GM21526 (cell line): ENCODE results near the gene SCN1A.
"Not testable (repeated sequence)": the region's sequence is repeated elsewhere in the genome, so short reads cannot be mapped to it uniquely, and the experiment has no call there.

ENCODE experiments used
- ATAC-seq: cut with Tn5 transposase; IDR thresholded peaks from one replicate; pipeline ENCODE4 v1.9.1; 2021; ENCODE audit warnings: moderate library complexity; ENCODE audit not compliant: unreplicated experiment, low FRiP score

The SCN1A gene

GRCh38 chr2:166137331-166137730 lies 9.5 kb upstream of the SCN1A start:
- ATAC-seq: no peak

DNA sequence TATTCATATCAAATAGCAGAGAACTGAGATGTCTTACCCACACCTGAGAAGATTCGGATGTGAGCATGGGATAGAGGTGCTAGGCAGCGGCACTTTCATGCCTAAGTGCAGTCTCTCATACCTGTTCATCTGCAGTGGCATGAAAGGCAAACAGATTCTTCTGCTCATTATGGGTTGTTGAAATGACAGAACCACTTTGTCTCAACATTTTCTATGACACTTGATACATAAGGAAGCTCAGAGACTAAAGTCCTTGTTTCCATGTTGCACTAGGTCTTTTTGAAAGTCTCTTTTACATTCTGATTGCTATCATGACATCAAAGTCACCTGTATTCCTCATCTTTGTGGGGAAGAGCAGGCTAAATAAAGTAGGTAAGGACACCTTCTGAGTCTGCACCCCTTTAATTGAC lies 8.0 kb upstream of the SCN1A start:
- no peak for ATAC-seq

- no peak for ATAC-seq
Measured at GRCh38 chr2:166135152-166135848, 7.5 kb upstream of the SCN1A start.

- no peak for ATAC-seq
Measured at GRCh38 chr2:166134252-166135151, 6.7 kb upstream of the SCN1A start.

GRCh38 chr2:166133653-166134052 lies 5.8 kb upstream of the SCN1A start:
- no peak for ATAC-seq

GRCh38 chr2:166128156-166128505 lies 311 bp upstream of the SCN1A start:
- no peak for ATAC-seq

DNA sequence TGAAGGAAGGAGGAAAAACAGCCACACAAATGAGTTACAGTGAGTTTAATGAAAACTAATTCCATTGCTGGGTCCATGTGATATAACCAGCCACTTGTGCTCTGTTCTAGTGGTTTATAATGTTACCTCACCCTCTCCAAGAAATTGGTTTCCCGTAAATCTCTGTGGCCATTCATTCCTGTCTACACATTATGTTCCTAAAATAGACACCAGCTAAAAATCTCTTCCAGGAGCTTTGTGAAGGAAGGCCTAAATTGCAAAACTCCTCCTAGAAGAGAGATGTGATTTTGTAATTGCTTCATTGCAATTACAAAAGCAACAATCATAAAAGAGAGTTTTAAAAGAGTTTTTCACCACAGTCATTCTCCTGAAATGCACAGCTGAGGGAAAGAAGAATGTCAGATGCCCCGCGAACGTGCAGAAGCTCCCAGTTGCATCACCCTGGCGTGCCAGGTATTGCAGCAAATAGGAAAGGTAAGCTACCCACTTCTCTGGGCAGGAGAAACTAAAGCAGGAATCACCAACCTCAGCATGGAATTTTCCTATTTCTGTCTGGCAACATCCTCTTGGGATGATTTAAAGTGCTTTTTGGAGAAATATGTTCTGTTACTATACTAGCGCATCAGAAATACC lies 1.7 kb downstream of the SCN1A start:
- ATAC-seq: no peak

DNA sequence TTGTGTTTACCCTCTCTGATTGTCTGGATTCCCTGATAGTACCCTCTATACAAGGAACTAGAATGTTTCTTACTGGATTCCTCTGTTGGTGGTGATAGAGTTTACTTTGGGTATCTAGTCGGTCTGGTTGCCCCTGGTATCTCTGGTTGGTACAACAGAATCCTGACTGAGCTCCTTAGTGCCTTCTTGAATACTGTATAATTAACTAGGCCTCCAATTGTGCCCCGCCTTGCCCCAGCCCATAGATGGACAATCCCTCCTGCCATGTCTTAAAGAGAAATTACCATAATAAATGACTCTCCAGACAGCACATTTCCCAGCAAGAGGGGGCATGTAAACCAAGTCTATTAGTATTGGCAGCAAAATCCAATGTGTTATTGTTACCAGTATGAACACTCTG lies 2.3 kb downstream of the SCN1A start:
- no peak for ATAC-seq

GRCh38 chr2:166118180-166118579 lies 9.6 kb downstream of the SCN1A start:
- no peak for ATAC-seq

DNA sequence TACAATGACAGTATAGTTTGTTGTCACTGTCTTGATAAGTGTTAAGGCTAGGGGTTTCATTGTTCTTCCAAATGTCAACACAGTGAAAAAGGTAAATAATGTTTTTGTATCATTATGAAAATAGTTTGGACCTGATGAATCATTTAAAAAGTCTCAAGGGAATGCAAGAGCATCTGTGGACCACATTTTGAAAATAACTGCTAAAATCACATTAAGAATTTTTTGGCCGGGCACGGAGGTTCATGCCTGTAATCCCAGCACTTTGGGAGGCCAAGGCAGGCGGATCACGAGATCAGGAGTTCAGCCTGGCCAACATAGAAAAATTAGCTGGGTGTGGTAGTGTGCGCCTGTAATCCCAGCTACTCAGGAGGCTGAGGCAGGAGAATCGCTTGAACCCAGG lies 10.3 kb downstream of the SCN1A start:
- ATAC-seq: no peak

GRCh38 chr2:166115589-166115988 lies 12.2 kb downstream of the SCN1A start:
- ATAC-seq: no peak

DNA sequence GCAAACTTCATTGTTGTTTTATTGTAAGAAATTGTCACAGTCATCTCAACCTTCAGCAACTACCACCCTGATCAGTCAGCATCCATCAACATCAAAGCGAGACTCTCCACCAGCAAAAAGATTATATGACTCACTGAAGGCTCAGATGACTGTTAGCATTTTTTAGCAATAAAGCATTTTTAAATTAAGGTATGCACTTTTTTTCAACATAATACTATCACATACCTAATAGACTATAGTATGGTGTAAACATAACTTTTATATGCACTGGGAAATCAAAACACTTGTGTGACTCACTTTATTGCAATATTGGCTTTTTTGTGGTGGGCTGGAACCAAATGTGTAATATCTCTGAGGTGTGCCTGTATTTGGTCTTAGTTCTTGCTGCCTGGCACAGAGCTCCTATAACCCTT lies 15.6 kb downstream of the SCN1A start:
- ATAC-seq: no peak

DNA sequence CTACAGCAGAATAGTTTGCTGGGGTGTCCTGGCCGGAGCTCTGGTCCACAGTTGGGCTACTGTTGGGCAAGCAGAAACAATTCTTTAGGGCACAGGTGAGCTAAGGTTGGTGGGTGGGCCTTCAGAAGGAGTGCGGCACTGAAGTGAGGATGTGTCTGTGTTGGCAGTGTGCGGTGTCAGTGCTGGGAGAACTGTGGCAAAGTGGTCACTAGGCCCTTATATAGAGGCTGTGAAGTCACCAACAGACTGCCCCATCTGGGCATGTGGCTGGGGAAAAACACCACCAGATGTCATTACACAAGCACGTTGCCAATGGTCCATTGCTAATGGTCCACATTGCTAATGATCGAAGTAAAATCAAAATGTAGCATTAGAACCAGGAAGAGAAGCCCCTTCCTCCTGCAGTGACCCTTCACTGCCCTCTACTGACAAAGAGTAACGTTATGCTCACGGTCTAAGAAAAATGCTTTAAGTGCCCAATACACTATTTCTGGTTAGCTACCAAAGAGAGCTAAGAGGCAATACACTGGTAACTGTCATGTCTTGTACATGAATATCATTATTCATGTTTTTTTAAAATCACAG lies 21.3 kb downstream of the SCN1A start:
- ATAC-seq: no peak

DNA sequence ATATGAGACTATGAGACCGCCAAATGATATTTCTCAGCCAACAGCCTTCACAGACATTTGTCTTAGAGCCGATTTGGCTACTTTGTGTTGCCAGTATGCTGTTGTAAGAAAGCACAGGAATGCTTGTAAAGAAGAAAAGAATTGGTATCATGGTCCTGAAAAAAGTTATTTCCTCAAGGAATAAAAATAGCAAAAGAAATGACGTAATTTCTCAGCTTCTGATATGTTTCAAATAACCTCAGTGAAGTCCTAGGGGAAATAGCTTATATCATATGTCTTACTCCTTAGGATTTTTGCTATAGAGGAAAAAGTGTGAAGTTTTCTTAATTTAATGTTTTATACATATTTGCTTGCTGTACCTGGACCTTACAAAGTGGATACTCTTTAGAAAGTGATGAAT lies 23.0 kb downstream of the SCN1A start:
- no peak for ATAC-seq

DNA sequence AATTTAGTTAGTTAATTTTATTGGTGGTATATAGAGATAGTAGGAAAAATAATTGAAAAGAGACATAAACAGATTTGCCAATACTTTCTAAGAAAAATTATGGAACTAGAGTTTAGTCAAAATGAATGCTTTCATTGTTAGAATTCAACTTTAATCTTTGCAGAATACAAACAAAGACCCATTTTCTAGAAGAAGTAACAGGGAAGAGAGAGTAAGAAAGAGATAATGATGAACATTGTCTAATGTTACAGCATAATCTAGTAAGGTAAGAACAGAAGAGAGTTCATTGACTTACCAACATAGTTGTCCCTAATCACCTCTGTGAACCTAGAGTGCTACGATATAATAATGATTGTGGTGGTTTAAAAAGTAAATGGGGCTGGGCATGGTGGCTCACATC lies 23.7 kb downstream of the SCN1A start:
- ATAC-seq: no peak

DNA sequence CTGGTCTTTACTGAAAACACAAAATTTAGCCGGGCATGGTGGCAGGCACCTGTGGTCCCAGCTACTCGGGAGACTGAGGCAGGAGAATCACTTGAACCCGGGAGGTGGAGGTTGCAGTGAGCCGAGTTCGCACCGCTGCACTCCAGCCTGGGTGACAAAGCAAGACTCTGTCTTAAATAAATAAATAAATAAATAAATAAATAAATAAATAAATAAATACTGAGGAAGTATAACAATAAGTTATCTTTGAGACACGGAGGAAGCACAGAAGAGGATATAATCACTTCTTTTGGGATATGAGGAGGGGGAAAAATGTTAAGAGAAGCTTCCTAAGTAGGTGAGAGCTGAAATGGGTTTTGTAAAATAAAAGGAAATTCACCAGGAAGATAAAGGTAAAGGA lies 24.5 kb downstream of the SCN1A start:
- not testable (repeated sequence) for ATAC-seq

- ATAC-seq: no peak
Measured at GRCh38 chr2:166094325-166094724, 33.5 kb downstream of the SCN1A start.

- no peak for ATAC-seq
Measured at GRCh38 chr2:166092889-166093288, 34.9 kb downstream of the SCN1A start.

DNA sequence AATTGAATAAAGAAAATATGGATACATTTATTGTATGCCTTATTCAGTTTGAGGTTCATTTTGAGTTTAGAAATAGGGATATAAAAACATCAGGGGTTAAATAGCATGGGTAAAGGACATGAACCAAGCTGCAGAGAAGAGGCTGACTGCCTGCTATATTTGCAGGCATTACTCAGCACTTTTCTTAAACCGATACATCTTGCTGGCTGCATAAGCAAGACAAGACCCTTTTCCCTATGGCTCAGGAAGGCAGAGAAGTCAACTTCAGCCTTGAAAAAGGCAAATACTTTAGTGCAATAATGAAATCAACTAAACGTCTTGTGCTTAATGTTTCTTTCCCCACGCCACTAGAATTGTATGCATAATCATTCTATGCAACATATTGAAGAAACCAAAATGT lies 36.4 kb downstream of the SCN1A start:
- no peak for ATAC-seq

DNA sequence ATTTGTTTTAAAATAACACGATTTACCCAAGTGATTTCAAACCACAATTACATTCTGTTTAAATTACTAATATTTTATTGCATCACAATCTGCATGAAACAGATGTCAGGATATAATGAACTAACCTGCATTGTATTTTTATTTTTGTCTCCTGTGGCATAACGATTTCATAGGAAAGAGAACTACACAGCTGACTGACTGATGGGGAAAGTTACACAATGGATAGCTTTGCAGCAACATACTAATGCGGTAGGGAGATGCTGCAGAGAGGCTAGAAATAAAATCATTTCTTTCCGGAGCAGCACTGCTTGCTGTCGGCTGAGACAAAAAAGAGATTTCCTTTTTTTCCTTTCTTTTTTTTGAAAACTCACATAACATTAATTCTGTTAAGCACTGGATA lies 36.9 kb downstream of the SCN1A start:
- ATAC-seq: no peak

DNA sequence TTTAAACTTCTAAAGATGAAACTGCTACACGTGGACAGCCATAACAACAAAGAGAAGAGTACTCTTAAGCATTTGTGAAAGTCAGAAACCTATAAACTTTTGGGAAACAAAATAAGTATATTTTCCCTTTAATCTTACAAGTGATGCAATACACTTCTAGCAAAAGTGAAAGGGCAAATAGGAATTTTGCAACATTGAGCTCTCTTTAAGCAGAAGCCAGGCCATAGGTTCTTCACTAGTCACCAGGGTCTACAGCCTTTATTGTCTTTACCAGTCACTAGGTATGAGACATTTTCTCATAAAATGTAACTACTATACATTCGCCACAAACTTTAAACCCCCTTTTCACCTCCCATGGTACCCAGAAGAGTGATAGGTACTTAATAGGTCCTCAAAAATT lies 37.5 kb downstream of the SCN1A start:
- no peak for ATAC-seq
